Islet of Langerhans (tissue), 1 donor: Measurements from ENCODE around the gene CASP8AP2.
A peak's percentile ranks its signal among the peaks of the same experiment; 100 is the strongest.
"Not testable (repeated sequence)": the region's sequence is repeated elsewhere in the genome, so short reads cannot be mapped to it uniquely, and the experiment has no call there.

Source experiments
- FAIRE-seq: peaks from one replicate; lab custom pipeline; 2011; peaks lifted over from hg19 to GRCh38; lab: Jason Lieb, UNC

Gene CASP8AP2

DNA sequence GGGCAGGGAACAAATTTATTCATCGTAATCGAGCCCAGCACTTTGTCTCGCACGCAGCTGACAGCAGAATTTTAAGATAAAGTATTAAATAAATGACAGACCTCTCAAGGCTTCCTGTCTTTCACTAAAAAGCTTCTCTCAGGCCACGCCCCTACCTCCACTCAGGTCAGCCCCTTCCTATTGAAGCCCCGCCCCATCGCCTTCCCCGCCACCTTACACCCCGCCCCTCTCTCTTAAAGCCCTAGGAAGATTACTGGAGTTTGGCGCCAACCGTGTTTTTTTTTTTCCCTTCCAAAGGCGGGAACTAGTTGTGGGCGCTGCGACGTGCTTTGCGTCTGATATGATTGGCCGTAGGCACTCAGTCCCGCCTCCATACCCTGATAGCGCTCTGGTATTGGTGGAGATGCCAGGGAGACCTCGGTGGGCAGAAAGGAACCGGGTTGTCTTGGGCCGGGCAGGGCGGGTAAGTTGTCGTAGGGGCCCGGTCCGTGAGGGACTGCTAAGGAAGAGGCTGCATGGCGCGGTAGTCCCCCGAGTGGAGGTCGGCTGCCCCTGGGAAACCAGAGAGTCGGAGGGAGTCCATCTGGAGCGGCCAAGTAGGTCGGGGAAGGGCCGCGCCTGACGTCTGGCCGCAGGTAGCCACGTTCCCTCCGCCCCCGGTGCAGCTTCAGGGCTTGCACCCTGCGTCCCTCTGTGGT is at the start of gene CASP8AP2:
Gene CASP8AP2, plus strand, starts transcription at position 409 of the 698 bp plus-strand sequence.
- peak; percentile 90 for FAIRE-seq

DNA sequence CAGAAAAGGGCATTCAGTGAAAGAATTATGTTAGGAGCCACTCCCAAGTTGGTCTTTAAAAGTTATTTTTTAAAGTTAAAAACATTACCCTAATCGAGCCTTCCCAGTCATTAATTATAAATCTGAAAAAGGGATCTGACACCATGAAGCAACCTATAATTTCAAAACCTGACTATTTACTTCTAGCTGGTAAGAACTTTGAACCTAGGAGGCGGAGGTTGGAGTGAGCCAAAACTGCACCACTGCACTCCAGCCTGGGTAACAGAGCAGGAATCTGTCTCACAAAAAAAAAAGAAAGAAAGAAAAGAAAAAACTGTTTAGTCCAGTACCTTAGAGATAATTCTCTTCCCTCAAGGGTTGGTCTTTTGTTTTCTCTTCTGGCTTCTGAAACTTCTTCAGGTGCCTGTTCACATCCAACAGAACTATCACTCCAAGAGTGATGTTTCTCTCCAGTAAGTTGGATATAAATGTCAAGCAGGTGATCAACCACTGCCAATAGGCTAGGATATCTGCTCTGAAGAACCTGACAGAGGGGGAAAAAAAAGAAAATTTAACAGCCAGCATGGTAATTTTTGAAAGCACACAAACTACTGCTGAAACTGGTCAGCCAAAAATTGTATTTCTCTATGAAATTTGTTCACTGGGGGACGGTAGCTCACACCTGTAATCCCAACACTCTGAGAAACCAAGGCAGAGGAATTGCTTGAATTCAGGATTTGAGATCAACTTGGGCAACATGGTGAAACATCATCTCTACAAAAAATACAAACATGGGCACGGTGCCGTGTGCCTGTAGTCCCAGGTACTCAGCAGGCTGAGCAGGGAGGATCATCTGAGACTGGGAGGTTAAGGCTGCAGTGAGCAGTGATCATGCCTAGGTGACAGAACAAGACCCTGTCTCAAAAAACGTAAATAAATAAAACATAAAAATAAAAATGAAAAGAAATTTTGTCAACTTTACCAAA is 48.3 kb upstream of the CASP8AP2 start:
- FAIRE-seq, result no peak

DNA sequence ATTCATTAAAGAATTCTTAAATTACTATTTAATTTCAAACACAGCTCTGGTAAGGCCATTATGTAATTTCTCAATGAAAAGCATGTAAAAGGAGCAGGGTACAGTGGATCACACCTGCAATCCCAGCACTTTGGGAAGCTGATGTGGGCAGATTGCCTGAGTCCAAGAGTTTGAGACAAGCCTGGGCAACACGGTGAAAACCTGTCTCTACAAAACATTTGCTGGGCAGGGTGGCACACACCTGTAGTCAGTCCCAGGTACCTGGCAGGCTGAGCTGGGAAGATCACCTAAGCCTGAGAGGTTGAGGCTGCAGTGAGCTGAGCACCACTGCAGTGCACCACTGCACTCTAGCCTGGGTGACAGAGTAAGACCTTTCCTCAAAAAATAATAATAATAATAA is 47.5 kb upstream of the CASP8AP2 start:
- FAIRE-seq, result no peak

DNA sequence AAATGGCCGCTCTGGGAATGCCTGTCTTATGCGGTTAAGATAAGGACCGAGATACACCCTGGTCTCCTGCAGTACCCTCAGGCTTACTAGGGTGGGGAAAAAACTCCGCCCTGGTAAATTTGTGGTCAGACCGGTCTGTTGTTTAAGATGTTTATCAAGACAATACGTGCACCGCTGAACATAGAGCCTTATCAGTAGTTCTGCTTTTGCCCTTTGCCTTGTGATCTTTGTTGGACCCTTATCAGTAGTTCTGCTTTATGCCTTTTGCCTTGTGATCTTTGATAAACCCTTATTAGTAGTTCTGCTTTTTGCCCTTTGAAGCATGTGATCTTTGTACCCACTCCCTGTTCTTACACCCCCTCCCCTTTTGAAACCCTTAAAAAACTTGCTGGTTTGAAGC is 46.4 kb upstream of the CASP8AP2 start:
- not testable (repeated sequence) for FAIRE-seq

DNA sequence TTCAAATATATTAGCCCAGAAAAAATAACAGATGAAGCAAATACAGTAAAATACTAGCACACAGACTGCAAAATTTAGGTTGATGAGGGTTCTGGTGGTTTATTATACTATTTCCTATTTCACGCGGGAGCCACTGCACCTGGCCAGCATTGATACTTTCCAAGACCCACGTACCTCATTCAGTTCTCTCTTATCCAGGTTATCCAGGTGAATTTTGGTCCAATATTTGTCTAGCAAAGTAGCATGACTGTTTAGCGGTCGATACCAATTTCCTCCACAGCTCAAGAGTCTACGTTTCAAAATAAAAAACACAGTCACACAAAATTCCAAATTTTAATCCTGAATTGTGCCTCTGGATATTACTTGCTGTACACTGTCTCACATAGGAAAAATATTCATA is 44.8 kb upstream of the CASP8AP2 start:
- FAIRE-seq, result no peak

DNA sequence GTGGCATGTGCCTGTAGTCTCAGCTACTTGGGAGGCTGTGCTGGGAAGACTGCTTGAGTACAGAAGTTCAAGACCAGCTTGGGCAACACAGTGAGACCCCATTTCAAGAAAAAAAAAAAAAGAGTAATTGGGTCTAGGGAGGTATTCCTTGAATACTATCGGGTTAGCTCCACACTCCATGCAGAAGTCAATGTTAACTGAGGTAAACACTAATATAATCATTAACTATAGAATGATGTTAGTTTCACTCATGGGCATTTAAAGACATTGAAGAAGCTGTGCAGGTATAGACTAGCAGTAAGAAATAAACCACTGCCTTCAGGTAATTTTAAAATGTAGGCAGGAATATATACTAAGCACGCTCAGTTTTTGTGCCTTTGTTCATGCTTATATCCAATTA is 42.7 kb upstream of the CASP8AP2 start:
- no peak for FAIRE-seq

DNA sequence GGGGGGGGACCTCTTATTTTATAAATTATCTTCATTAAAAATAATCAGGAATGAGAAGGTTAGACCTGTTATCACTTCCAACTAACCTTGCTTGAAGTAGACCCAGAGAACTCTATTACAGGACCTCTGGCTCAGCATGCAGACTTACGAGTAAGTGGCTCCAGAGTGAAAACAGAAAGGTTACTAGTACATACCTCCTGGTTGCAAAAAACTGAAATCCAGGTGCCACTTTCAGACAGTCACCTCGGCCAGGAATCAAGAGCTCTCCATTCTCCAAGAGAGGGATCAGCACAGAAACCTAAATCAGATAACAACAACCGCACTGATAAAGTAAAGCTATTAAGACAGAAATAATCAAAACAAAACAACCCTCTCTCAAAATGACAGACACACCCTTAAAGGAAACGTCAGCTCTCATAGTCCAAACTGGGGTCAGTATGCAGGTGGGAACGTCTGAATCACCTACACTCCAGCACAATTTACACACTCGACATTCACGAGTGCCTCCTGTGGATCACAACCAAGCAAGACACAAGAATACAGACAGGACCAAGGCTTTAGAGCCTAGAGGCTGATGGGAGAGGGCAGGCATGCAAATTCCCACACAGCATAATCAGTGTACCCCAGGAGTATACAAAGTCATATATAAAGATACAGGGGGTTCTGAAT is 41.9 kb upstream of the CASP8AP2 start:
- FAIRE-seq, result no peak

DNA sequence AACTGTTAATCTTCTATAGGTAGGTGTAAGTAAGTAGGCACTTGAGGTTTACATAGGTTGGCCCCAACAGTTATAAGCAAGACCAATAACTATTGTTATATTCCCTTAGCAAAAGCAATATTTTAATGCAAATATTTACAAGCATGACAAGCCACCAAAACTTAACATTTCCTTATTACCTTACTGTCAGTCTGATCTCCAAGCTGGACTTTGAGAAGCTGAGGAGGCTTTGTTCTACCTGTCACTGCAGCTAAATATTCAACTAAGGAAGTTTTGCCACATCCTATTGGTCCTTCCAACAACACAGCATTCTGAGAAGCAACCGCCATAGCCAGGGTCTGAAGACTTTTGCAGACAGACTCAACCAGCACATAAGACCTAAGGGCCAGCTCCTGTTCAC is 39.7 kb upstream of the CASP8AP2 start:
- FAIRE-seq, result no peak

DNA sequence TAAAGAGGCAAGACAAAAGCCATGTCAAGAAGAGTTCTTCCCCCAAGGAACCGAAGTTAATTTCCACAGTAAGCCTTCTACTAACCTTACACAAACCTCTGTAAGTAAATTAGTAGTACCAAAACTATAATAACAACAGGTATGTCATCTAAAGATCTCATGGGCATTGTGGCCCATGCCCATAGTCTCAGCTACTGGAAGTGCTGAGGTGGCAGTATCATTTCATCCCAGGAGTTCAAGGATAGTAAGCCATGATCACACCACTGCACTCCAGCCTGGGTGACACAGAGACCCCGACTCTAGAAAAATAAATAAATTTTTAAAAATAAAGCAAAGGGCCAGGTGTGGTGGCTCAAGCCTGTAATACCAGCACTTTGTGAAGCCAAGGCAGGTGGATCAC is 39.3 kb upstream of the CASP8AP2 start:
- no peak for FAIRE-seq

DNA sequence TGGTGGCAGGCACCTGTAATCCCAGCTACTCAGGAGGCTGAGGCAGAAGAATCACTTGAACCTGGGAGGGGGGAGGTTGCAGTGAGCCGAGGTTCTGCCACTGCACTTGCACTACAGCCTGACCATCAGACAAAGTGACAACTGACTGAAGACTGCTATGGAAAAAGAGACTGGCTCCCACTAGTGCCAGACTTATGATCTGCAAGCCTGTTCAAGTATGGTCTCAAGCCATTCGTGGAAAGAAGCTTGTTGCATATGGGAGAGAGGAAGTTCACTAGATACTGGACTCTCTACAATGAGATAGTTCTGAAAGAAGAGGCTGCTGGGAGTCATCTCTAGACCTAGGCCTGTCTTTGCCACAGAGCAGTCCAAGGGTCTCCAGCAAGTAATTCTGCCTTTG is 36.8 kb upstream of the CASP8AP2 start:
- FAIRE-seq, result no peak

DNA sequence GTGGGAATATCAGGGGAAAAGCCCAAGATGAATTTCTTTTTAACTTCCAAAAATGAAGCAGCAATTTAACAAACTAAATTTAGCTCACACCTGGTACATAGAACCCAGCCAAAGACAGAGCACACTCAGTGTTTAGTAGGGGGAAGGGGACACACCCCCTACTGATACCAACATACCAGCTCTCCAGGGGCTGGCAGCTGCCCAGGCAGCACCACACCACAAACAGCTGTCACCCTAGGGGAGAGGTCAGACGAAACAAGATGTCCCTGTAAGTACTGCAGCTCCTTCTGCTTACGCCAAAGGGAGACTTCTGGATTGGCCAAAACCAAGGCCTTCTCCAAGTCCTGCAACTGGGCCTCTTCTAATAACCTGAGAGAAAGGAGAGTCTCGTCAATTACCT is 36.1 kb upstream of the CASP8AP2 start:
- no peak for FAIRE-seq

DNA sequence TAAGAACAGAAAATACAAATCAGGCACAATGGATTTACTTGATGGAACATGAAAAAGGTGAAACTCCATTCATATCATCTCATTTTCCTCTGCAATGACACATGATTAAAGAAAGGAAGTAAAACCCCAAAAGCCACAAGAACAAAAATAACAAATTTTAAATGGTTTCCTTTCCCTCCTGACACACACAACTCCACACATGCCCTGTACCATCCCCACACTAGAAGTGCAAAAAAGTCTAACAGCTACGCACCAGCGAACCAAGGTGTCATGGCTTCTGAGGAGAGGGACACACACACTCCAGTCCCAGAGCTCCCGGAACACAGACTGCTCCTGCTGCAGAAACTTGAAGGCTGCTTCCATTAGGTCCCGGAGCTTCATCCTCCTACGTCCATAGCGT is 35.4 kb upstream of the CASP8AP2 start:
- no peak for FAIRE-seq

DNA sequence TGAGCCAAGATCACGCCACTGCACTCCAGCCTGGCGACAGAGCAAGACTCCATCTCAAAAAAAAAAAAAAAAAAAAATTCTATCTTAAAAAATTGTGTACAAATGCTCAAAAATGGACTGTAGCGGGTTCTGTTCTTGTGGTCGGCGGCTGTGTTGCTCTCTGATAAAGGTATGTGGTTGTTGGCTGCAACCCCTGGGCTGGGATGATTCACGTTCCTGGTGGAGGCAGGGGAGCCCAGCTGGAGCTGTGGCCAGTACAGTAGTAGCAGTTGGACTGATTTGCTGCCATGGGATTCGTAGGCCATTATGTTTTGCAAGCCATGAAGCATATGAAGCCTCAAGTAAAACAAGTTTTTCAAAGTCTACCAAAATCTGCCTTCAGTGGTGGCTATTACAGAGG is 32.4 kb upstream of the CASP8AP2 start:
- FAIRE-seq, result no peak

DNA sequence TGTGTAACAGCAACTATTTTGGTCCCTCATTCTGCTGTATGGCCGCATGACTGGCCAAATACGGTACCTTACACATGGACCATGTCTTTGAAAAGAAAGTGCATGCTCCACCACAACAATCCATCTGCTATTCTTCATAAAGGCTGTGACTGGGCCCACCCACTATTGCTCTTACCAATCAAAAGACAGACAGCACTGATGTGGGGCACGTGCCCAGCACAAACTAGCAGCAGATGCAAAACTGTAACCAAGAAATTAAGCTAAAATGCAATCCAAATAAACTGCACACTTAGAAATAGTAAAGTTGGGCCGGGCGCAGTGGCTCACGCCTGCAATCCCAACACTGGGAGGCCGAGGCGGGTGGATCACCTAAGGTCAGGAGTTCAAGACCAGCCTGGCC is 30.6 kb upstream of the CASP8AP2 start:
- no peak for FAIRE-seq

DNA sequence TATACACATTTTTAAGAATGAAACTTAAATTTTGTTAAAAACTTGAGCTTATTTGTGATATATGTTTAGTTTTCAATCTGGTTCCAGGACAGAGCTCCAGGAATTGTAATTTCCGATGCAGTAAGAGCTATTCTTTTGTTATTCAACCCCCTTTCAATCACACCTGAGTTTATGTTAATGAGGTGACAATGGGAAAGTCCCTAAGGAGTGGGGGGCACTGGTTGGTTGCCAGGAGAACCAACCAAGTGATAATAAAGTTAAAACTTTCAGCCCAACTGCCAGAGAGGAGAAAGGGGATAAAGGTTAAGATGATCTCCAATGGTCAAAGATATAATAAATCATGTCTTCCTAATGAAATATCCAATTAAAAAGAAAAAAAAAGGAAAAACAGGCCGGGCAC is 29.9 kb upstream of the CASP8AP2 start:
- FAIRE-seq, result no peak

DNA sequence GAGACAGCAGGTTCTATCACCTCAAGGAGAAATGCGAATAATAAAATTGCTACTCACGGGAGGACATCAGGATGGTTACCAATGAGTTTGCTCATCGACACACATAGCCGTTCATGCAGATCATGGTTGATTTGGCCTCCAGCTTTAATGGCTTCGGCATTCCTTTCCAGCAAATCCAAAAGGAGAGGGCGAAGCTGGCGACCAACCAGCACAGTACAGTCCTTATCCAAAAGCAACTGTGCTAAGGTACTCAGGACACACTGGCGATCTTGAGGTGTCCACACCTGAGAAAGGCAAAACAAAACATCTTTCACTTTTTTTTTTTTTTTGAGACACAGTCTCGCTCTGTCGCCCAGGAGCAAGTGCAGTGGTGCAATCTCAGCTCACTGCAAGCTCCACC is 26.4 kb upstream of the CASP8AP2 start:
- no peak for FAIRE-seq

DNA sequence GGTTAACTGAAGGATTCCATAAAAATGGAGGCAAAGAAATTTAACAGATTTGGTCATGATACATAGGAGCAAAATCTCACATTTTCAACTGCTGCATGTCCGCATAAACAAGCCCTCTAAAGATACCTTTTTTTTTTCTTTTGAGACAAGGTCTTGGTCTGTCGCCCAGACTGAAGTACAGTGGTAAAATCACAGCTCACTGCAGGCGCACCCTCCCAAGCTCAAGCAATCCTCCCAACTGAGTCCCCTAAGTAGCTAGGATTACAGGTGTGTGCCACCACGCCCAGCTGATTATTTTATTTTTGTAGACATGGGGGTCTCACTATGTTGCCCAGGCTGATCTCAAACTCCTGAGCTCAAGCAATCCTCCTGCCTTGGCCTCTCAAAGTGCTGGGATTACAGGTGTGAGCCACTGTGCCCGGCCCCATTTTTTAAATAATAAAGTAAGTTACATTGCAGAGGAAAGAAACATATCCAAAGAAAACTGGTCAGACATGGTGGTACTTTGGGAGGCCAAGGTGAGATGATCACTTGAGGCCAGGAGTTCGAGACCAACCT is 23.8 kb upstream of the CASP8AP2 start:
- no peak for FAIRE-seq

DNA sequence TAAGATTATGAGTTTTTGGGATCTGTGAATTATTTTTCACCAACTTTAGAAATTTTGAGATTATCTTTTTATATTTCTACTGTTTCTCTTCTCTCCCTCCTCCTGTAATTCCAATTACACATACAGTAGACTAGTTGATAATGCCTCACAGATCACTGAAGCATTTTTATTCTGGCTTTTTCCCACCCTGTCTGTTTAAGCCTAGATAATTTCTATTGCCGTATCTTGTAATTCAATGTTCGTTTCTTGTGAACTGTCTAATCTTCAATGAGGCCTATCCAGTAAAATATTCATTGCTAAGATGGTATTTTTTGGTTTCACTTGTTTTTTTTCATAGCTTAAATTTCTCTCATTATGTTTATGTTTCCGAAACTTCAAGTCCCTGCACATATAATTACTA is 22.1 kb upstream of the CASP8AP2 start:
- no peak for FAIRE-seq

DNA sequence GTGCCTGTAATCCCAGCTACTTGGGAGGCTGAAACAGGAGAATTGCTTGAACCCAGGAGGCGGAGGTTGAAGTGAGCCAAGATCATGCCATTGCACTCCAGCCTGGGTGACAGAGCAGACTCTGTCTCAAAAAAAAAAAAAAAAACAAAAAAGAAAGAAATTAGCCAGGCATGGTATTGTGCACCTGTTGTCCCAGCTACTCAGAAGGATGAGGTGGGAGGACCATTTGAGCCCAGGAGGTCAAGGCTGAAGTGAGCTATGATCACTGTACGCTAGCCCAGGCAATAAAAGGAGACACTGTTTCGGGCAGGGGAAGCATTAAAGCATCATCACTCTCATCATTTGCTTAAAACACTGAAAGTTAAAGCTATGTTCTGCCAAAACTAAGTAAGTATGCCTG is 16.3 kb upstream of the CASP8AP2 start:
- not testable (repeated sequence) for FAIRE-seq

DNA sequence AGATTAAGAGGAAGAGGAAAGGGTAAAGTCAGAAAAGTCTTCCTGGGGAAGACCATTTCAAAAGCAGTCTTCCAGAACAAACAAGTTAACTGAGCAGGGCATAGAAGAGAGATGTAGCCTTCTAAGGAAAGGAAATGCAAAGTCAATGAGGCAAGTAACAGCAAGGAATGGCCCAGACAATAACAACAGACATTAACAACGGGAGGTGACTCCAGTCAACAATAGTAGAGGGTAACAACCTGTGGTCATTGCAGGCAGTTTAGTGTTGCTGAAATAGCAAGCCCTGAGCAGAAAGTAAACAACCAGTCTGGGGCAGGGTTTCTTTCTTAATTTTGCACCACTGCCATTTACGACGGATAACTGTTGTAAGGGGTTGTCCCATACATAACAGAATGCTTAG is 12.2 kb upstream of the CASP8AP2 start:
- no peak for FAIRE-seq

DNA sequence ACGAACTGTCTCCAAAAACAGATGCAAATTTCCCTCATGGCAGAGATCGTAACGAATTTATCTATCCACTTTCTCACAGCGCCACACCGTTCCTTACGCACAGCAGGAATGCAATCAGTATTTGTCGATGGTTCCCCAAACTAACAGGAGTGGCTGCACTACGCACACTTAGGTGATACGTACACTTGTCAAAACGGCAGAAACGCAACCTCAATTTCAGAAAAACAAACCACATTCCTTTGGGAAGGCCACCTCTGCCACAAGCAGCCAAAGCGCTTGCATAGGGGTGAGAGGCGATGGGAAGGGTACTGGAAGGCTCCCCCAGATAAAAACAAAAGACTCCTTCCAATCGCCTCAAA is 10.7 kb upstream of the CASP8AP2 start:
- FAIRE-seq, result no peak

DNA sequence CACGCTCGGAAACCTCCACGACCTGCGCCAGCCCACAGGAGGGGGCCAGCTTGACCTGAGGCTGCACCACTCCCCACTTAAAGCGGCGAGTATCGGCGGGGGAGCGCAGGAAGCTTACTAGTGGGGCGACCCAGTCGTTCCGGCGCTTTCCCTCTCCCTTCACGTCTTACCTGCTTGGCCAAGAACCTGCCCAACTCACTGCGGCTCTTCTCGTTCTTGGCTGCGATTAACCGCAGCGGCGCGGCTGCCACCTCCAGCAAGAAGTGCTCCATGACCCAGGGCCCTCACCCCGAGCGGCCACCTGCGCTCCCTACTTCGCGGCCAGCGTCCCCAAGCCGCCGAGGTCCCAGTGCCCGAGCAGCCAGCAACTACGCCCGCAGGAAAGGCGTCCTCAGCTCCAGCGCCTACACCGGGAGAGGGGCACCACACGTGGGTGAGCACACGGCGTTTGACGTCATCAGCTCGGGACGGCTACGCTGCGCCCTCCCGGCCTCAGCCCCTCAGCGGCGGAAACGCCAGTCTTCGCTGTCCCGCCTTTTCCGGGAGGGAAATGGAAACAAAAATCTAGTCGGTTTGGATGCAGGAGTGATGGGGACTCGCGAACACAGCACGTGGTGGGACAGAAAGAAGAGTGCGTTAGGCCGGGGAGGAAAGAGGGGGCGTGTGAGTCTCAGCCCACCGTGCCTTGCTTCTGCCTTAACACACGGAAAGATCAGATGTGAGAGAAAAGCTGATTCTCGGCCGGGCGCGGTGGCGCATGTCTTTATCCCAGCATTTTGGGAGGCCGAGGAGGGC is 10.1 kb upstream of the CASP8AP2 start, which contains the start of gene MDN1:
Gene MDN1, minus strand, starts transcription at position 459 of the 795 bp plus-strand sequence. Its CDS starts 187 bp downstream, at position 272.
- peak; percentile 9 for FAIRE-seq
